ENCODE results near the gene DGAT2. TPM values are rescaled to one million over a fixed set of nuclear protein-coding genes. Genes with fewer than 3 reads are reported as not detected.
"Not testable (repeated sequence)": the region's sequence is repeated elsewhere in the genome, so short reads cannot be mapped to it uniquely, and the experiment has no call there.

DGAT2 gene
- total RNA-seq, 1 donor from 2014 or later, result 79.3 TPM

DNA sequence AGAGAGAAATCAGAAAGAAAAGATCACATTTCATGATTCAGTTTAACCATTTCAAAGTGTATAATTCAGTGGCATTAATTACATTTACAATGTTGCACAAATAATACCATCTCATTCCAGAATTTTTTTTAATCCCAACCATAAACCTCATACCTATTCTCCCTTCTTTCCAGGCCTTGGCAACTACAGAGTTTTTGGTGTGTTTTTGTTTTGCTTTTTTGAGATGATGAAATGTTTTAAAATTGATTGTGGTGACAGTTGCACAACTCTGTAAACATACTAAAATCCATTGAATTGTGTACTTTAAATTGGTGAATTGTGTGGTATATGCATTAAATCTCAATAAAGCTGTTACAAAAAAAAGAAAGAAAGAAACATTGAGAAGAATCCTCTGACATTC, 13.6 kb upstream of the DGAT2 start:
- DNase-seq, result not testable (repeated sequence)

DNA sequence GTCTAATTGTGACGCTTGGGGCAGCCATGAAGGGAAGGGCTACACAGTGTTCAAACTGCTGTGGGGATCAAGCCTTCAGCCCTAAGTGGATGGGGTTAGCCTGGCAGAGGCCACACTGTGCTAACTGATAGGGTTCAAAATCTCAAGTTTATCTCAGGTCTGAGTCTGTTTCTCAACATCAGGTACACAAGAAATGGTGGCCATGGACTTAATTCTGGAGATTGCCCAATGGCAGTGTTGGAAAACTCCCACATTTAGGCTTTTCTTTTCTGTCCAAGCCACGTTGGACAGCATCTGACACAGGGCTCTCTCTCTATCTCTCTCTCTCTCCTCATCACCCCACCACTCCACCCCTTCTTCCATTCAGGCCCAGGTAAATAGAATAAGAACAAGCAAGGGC, 10.9 kb upstream of the DGAT2 start:
- DNase-seq, result no peak

DNA sequence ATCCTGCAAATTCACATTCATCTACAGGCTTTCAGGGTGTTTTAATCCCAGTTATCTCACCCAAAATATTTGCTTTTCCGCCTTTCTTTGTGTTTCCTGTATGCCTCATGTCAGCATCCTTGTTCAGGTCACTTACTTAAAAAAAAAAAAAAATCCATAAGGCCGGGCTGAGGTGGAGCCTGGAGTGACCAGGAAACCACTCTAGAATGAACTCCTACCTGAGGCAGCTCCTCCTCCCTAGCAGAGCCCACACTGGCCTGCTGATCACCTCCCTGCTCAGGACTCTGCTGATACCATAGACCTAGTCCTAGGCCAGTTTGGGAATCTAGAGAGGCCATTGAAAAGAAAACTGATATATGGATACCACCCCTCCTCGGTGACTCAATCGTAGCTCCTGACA, 8.7 kb upstream of the DGAT2 start:
- no peak for DNase-seq

DNA sequence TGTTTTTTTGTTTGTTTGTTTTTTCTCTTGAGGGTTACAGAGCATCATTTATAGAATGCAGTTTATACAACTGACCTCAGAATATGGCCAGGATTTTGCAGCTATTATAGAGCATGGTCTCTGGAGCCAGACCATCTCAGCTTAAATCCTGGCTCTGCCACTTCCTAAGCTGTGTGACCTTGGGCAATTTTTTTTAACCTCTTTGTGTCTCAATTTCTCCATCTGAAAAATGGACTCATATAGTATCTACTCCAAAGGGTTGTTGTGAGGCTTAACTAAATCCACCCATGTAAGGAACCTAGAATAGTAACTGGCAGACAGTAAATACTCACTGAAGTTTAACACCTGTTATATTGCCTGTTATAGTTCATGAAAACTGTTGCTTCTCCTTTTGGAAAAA, 8.3 kb upstream of the DGAT2 start:
- no peak for DNase-seq

DNA sequence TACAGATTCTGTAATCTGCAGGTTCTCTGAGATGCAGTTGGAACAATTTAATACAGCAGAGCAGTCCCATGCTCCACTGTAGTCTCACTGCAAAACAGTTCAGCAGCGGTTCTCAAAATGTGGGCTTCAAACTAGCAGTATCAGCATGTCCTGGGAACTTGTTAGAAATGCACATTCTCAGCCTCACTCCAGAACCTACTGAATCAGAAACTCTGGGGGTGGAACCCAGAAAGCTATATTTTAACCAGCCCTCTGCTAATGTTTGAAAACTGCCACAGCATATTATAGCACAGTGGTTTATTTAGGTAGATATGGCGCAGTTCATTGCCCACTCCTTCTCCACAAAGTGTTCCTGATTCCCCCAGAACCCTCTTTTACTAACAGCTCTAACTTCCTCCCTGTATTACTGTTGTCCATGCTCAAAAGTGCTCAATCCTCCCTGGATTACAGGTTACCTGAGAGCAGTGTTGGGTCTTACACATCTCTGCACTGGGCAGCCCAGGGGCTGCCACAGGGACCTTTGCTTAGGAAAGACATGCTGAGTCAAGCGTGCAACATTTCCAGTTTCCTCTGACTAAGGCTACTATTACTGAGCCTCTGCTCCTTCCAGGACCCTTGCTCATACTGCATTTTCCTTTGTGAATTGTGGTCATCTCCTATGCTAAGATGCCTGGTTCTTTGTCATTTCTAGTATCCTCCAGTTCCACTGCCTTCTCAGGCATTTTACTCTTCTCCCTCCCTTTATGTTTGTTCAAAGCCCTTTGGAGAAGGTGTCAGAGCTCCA, 7.7 kb upstream of the DGAT2 start:
- no peak for DNase-seq

GRCh38 chr11:75762158-75762557, 6.4 kb upstream of the DGAT2 start:
- no peak for DNase-seq

GRCh38 chr11:75762885-75763284, 5.7 kb upstream of the DGAT2 start:
- DNase-seq, result no peak

GRCh38 chr11:75763846-75764245, 4.7 kb upstream of the DGAT2 start:
- DNase-seq, result no peak

DNA sequence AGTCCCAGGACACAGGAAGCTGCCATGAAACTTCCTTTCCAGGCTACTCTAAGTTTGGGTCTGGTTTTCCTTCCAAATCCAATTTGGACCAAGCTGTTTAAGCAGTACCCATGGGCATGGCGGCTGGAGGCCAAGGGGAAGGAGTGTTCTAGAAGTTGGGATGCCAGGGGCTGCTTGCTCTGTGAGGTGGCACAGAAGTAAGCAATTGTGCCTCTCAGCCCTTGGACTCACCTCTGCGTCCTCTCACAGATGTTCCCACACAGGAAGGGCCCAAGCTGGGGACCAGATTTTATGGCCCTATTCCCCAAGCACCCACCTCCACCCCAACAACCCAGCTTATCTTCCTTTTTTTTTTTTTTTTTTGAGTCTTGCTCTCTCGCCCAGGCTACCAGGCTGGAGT, 3.5 kb upstream of the DGAT2 start:
- DNase-seq, result no peak

GRCh38 chr11:75766443-75767227, 1.9 kb upstream of the DGAT2 start:
- DNase-seq, result no peak

GRCh38 chr11:75767228-75767572, 1.4 kb upstream of the DGAT2 start:
- DNase-seq, result no peak

GRCh38 chr11:75767793-75768111, 826 bp upstream of the DGAT2 start:
- DNase-seq, result no peak

DNA sequence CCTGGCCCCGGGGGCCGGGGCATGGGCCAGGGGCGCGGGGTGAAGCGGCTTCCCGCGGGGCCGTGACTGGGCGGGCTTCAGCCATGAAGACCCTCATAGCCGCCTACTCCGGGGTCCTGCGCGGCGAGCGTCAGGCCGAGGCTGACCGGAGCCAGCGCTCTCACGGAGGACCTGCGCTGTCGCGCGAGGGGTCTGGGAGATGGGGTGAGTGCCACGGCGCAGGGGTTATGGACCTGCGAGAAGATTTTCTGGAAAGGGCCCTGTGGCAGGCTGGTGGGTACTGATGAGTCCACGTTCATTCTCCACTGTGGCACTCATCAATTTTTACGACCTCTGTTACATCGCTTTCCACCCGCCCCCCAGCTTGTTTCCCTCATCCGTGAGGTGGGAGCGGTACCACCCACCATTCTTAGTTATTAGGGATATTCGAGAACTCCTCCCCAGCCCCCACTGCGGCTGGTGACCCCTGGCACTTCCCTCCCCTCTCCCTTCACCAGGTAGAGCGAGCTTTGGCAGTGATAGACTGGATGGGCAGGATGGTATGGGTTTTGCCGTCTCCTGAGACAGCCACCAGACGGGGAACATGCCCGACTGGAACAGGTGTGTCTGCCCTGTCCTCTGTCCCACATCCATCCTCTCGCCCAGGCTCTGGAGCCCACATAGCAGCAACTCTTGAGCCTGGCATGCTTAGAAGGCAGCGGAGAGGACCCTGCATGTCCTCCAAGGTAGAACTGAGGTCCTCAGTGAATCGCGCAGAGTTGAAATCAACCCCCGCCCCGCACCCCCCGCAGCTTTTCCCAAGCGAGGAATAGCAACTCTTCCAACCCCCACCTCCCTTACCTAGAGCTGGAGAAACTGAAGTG, 562 bp downstream of the DGAT2 start:
- DNase-seq, result no peak

GRCh38 chr11:75770102-75770501, 1.5 kb downstream of the DGAT2 start:
- DNase-seq, result no peak

DNA sequence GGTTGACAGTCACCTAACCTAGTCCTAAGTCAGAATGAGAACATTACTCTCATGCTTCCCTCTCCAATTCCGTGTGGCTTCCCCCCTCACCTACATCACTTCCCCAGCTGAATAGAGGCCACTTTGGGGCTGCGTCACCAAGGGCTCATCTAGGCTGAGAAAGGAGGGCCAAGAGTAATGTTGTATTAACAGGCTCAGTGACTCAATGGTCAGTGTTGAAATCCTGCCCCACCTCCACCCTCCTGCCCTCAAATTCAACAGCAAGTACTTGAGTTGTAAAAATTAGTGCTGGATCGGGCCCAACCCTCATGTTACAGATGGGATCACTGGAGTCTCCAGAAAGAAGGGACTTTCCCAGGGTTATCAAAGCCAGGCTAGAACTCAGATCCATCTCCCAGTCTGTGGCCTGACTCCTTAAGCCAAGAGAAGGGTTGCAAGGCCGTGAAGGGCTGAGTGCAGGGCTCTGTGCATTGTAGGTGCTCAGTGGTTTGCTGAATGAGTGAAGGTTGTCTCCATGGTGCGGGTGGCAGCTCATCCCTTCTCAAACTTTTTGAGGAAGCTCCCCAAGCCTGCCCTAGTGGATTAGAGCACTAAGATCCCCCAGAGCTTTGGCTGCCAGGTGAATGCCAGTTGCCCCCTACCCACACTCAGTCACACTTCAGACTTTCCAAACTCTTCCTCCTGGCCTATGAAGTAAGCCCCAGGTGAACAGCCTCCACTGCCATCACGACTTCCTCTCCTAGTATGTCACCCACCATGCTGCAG, 3.2 kb downstream of the DGAT2 start:
- no peak for DNase-seq

DNA sequence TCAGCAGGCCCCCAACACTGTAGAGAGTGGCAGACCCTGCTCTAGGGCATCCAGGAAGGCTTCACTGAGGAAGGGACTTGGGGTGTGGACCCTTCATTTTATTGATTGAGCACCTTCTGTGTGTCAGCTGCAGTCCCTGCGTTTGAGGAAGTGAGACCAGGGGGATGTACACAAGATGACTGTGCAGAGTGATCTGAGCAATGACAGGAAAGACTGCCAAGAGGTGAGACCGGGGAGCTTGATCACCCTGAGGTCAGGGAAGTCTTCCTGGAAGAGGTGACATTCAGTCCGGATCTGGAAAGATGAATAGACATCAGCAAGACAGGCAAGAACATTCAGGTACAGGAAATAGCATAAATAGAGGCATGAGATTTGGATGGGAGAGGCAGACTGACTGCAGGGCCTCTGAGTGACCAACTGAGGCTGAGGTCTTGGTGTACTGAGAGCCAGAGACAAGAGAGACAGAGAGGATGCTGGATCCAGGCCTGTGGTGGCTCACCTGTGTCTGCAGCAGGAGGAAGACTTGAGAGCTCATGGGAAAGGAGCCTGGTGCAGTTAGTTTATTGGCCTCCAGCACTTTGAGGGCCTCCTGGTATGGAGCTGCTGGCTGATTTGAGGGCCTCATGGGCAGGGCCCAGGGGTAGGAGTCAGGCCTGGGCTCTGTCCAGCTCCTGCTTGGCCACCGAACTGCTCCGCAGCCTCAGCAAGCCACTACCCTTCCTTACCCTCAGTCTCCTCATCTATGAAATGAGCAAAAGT, 5.2 kb downstream of the DGAT2 start:
- no peak for DNase-seq

DNA sequence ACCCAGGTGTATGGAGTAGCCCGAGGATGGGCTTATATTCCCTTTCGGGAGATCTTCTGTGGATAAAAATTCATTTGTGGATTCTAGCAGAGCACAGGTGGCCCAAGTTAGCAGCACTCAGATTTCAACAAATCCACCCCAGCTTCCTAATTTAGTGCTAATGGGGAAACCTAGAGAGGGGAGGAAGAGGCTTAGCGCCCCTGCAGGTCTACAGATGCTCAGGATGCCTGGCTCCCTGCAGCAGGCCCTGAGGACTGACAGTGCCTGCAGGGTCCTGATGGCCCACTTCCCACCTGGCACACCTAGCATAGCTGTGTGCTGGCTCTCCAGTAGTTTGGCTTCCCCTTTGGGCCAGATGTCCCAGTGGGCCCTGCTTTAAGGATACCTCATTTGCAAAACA, 6.5 kb downstream of the DGAT2 start:
- no peak for DNase-seq

DNA sequence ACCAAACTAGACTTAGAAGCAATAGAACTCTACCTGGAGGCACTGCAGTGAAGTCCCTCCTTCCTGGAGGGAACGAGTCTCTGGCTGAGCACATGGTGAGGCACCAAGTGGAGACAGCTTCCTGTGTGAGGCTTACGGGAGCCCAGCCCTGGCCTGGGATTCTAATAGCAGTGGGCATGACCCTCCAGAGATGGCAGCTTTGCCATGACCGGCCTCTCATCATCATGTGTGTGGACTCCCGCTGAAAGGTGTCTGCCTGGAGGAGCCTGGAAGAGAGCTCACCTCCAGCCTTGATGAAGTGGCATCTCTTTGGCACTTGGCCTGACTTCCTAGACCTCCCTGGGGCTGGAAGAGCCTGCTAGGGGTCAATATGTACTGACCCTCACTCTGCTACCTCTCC, 8.0 kb downstream of the DGAT2 start:
- no peak for DNase-seq

- no peak for DNase-seq
Observed at GRCh38 chr11:75777461-75778110, 9.0 kb downstream of the DGAT2 start.

- no peak for DNase-seq
Observed at GRCh38 chr11:75778962-75779361, 10.4 kb downstream of the DGAT2 start.

DNA sequence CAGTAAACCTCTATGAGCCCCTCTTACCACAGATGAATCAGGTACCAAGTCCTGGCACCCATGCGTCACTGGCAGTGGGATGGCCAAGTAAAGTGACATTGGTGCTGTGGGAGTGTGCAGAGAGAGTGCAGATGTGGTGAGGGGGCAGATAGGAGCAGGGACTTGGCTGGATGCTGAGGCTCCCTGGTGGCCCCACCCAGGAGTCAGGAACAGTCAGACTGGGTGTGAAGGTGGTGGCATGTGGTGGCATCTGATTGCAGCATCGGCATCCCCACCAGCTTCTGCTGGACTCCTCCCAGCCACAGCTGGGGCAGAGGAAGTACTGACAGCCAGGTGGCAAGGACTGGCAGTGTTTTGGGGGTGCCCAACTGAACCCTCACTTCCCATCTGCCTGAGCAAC, 11.4 kb downstream of the DGAT2 start:
- DNase-seq, result no peak
